Sigmoid colon (tissue), 4 donors: ENCODE measurements around the gene TSPAN5.

Experiments
- EP300 ChIP-seq, 4 donors: sonication (generic); formaldehyde crosslinking; IDR thresholded peaks; one replicate each; pipeline ENCODE4 v1.6.1; 2017; ENCODE audit warnings: antibody characterized with exemption in 4 of 4
- POLR2A ChIP-seq, 2 donors: fragments of 450-650 bp; IDR thresholded peaks; one replicate each; pipeline ENCODE4 v1.6.1; 2016; ENCODE audit warnings: antibody characterized with exemption in 2 of 2, mild to moderate bottlenecking in 2 of 2, moderate library complexity in 2 of 2
- POLR2AphosphoS5 ChIP-seq, 4 donors: sonication (generic); formaldehyde crosslinking; IDR thresholded peaks; one replicate each; pipeline ENCODE4 v1.6.1; 2017; ENCODE audit warnings: antibody characterized with exemption in 4 of 4
- TF ChIP-seq, protein P1 (sequence below), 4 experiments: fragments of 450-650 bp in 3 of 4; fragments of 200-600 bp in 1 of 4; IDR thresholded peaks; one replicate each; pipeline ENCODE4 v1.5.1; 2016 to 2019; ENCODE audit warnings: antibody characterized with exemption in 4 of 4, mild to moderate bottlenecking in 3 of 4, moderate library complexity in 2 of 4

DNA sequence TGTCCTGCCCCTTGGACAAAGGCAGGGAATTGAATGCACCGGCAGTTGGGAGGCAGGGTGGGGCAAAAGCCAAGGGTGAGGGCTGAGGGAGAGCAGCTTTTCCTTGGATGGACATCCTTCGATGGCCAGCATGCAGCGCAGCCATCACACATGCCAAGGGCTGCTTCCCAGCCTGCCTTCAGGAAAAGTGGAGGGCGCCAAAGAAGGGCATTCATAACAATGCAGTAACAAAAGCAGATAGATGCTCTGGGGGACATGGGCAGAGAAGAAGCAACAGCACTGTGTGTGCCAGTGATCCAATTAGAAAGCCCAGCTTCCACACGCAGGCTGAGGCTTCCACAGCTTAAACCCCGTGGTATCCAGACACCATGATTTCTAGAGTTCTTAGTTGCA lies 71.5 kb downstream of the TSPAN5 start:
- TF ChIP-seq, protein P1, sequence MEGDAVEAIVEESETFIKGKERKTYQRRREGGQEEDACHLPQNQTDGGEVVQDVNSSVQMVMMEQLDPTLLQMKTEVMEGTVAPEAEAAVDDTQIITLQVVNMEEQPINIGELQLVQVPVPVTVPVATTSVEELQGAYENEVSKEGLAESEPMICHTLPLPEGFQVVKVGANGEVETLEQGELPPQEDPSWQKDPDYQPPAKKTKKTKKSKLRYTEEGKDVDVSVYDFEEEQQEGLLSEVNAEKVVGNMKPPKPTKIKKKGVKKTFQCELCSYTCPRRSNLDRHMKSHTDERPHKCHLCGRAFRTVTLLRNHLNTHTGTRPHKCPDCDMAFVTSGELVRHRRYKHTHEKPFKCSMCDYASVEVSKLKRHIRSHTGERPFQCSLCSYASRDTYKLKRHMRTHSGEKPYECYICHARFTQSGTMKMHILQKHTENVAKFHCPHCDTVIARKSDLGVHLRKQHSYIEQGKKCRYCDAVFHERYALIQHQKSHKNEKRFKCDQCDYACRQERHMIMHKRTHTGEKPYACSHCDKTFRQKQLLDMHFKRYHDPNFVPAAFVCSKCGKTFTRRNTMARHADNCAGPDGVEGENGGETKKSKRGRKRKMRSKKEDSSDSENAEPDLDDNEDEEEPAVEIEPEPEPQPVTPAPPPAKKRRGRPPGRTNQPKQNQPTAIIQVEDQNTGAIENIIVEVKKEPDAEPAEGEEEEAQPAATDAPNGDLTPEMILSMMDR (IDR thresholded peaks at IDR 0.05), result no peak
- TF ChIP-seq EP300 (IDR thresholded peaks at IDR 0.05) (no peak), POLR2AphosphoS5 (IDR thresholded peaks at IDR 0.05) (no peak), POLR2A (IDR thresholded peaks at IDR 0.05) (no peak)
